GM21526 (cell line): ENCODE data around the gene TMEM203.

Experiments used
- ATAC-seq: cut with Tn5 transposase; IDR thresholded peaks from one replicate; pipeline ENCODE4 v1.9.1; 2021; ENCODE audit warnings: moderate library complexity; ENCODE audit not compliant: unreplicated experiment, low FRiP score

The TMEM203 gene

DNA sequence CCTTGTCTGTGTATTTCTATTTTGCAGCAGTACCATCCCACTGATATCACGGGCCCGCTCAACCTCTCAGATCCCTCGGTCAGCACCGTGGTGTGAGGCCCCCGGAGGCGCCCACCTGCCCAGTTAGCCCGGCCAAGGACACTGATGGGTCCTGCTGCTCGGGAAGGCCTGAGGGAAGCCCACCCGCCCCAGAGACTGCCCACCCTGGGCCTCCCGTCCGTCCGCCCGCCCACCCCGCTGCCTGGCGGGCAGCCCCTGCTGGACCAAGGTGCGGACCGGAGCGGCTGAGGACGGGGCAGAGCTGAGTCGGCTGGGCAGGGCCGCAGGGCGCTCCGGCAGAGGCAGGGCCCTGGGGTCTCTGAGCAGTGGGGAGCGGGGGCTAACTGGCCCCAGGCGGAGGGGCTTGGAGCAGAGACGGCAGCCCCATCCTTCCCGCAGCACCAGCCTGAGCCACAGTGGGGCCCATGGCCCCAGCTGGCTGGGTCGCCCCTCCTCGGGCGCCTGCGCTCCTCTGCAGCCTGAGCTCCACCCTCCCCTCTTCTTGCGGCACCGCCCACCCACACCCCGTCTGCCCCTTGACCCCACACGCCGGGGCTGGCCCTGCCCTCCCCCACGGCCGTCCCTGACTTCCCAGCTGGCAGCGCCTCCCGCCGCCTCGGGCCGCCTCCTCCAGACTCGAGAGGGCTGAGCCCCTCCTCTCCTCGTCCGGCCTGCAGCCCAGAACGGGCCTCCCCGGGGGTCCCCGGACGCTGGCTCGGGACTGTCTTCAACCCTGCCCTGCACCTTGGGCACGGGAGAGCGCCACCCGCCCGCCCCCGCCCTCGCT, 37.5 kb downstream of the TMEM203 start:
- ATAC-seq: no peak

GRCh38 chr9:137167277-137167746, 38.1 kb downstream of the TMEM203 start:
- no peak for ATAC-seq

GRCh38 chr9:137166380-137167229, 38.8 kb downstream of the TMEM203 start:
- ATAC-seq: no peak

GRCh38 chr9:137165250-137165836, 40.1 kb downstream of the TMEM203 start:
- no peak for ATAC-seq

DNA sequence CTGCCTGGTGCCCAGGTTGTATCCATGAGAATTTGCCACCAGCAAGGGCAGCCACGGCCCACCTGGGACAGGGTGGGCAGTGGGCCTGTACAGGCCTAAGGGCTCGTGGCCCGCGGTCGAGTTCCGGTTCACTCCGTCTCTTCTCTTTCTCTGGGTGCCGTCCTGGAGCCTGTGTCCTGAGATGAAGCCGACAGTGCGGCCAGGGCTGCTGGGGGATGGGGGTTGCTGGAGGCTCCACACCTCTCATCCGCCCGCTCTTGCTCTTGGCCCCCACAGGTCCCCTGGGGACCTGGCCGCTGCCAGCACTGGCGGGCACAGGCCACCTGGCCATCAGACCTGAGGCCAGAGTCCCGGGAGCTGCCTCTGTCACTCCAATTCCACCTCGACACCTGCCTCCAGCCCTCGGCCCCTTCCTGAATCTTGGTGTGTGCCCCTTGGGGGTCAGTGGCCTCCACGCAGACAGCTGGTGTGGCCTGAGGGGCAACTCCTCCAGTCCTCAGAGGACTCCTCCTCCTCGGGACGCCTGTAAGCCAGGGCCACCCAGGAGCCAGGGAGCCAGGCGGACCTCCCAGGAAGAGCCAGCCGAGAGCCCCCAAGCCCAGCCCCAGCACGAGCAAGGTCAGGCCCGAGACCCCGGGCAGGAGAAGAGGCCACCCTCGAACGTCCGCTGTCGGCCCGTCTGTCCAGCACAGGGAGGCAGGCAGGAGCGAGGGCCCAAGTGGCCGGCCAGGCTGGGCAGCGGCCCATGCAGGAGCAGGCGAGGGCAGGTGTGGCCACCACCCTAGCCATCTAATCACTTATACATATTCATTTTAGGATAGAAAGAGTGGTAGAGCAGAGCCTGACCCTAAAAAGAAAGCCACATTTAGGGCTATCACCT, 40.8 kb downstream of the TMEM203 start:
- no peak for ATAC-seq

GRCh38 chr9:137163805-137164204, 41.6 kb downstream of the TMEM203 start:
- no peak for ATAC-seq

GRCh38 chr9:137163365-137163715, 42.1 kb downstream of the TMEM203 start:
- no peak for ATAC-seq

- ATAC-seq: no peak
These were observed 42.7 kb downstream of the TMEM203 start for GRCh38 chr9:137162505-137163364.

DNA sequence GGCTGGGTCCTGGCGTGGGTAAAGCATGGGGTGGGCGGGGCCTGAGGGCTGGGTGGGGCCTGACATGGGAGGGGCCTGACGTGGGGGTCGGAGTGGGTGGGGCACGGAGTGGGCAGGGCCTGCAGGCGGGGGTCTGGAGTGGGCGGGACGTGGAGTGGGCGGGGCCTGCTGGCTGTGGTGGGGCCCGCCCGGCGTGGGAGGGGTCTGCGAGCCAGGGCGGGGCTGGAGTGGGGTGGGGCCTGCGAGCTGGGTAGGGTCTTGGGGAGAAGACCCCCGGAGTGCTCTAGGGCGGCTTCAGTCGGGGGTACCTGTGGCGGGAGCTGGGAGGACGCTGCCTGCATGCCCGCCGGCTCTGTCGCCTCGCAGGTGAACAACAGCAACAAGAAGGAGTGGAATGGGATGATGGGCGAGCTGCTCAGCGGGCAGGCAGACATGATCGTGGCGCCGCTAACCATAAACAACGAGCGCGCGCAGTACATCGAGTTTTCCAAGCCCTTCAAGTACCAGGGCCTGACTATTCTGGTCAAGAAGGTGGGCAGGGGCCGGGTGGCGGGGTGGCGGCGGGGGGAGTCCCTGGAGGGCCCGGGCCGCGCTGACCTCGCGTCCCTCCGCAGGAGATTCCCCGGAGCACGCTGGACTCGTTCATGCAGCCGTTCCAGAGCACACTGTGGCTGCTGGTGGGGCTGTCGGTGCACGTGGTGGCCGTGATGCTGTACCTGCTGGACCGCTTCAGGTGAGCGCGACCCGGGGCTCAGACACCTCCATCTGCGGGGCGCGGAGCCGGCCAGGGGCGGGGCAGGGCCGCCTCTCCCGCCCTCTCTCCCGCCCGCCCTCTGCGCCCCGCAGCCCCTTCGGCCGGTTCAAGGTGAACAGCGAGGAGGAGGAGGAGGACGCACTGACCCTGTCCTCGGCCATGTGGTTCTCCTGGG, 43.6 kb downstream of the TMEM203 start:
- ATAC-seq: no peak

GRCh38 chr9:137160716-137161557, 44.5 kb downstream of the TMEM203 start:
- ATAC-seq: no peak

DNA sequence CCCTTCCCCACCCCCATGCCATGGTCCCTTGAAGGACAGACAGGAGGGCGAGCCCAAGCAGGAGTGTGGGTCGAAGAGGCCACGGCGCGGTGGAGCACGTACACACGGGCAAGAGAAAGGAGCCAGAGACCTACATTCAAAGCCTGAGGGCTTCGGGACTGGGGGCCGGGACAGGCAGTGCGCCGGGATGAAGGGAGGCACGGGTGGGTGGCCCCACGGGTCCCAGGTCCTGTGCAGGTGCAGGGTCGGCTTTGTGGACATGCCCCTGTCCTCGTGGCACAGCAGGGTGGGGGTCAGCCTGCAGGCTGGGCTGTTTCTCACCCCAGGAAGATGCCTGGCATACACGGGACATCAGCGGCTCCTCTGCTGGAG, 45.4 kb downstream of the TMEM203 start:
- ATAC-seq: no peak

GRCh38 chr9:137159105-137160053, 46.1 kb downstream of the TMEM203 start:
- ATAC-seq: no peak

DNA sequence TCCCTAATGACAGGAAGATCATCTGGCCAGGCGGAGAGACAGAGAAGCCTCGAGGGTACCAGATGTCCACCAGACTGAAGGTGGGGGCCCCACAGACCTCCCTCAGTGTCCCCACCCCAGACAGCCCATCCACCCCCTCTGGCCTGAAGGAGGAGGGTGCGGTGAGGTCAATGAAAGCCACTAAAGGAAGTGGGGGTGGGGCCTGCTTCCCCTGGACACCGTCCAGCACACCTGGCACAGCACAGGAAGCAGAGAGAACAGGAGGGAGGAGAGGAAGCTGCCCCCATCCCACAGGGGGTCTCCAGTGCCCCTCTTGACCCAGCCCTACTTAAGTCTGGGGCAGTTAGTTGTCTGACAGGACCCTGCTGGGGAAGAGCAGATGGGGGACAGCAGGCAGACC, 46.8 kb downstream of the TMEM203 start:
- no peak for ATAC-seq

DNA sequence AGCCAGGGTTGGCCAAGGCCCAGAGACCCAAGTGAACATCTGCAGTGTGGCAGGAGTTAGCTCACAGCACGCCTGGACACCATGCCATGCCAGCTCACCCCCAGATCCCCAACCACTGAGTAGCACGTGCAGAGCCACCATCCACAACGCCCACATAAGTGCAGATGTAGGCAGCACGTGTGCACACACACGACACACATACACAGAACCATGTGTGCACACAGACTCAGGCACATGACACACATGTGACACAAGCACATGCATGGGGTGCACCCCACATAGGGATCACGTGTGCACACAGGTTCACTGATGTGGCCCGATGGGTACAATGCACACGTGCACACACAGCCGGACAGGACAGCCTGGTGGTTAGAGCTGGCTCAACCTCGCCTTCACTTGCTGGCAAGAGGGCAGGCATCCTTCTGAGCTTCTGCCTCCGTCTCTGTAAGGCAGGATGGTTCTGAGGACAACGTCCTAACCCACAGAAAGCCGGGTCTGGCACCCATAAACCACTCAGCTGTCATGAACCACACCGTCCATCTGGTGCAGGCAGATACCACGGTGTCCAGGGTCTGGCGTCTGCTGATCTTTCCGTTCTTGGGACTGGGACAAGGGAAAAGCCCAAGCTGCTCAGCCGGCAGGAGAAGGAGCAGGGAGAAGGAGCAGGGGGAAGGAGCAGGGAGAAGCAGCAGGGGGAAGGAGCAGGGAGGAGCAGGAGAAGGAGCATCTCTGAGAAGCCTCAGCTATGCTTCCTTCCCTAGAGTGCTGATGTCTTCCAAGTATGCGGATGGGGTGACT, 47.6 kb downstream of the TMEM203 start:
- no peak for ATAC-seq

GRCh38 chr9:137156567-137157375, 48.7 kb downstream of the TMEM203 start:
- no peak for ATAC-seq
